Tibial nerve (tissue), 4 donors: ENCODE data around the gene TULP4.

Source experiments
- EP300 ChIP-seq, 2 donors: sonication (generic); formaldehyde crosslinking; IDR thresholded peaks; one replicate each; pipeline ENCODE4 v1.6.1; 2017; ENCODE audit warnings: antibody characterized with exemption in 2 of 2, mild to moderate bottlenecking in 1 of 2
- POLR2A ChIP-seq, 2 donors: fragments of 450-650 bp; IDR thresholded peaks; one replicate each; pipeline ENCODE4 v1.6.1; 2017; ENCODE audit warnings: antibody characterized with exemption in 2 of 2, mild to moderate bottlenecking in 2 of 2, moderate library complexity in 2 of 2
- TF ChIP-seq, protein P1 (sequence below), 5 experiments: fragments of 200-600 bp in 3 of 5; fragments of 450-650 bp in 2 of 5; sonication (generic) in 3 of 5; IDR thresholded peaks; one replicate each; pipeline ENCODE4 v1.5.1; 2016 to 2019; ENCODE audit warnings: antibody characterized with exemption in 5 of 5, mild to moderate bottlenecking in 3 of 5, moderate library complexity in 2 of 5

DNA sequence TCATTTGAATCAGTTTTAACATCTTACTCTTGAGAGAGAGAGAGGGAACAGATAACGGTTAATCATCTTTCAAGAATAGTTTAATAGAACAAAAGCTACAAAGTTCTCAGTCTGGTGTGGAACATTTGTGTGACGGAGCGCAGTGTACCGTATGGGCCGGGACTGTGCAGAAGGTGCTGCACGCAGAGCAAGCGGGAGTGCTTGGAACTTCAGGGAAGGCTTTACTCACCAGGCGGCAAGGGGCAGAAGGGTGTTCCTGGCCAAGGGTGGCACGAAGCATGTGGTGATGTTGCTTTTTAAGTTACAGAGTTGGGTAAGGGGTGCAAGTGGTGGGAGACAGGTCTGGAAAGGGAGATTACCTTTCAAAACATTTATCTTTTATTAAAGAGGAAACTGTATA is 95.7 kb downstream of the TULP4 start:
- TF ChIP-seq, protein P1, sequence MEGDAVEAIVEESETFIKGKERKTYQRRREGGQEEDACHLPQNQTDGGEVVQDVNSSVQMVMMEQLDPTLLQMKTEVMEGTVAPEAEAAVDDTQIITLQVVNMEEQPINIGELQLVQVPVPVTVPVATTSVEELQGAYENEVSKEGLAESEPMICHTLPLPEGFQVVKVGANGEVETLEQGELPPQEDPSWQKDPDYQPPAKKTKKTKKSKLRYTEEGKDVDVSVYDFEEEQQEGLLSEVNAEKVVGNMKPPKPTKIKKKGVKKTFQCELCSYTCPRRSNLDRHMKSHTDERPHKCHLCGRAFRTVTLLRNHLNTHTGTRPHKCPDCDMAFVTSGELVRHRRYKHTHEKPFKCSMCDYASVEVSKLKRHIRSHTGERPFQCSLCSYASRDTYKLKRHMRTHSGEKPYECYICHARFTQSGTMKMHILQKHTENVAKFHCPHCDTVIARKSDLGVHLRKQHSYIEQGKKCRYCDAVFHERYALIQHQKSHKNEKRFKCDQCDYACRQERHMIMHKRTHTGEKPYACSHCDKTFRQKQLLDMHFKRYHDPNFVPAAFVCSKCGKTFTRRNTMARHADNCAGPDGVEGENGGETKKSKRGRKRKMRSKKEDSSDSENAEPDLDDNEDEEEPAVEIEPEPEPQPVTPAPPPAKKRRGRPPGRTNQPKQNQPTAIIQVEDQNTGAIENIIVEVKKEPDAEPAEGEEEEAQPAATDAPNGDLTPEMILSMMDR (IDR thresholded peaks at IDR 0.05) = no peak
- no peak for TF ChIP-seq EP300 (IDR thresholded peaks at IDR 0.05)
- TF ChIP-seq POLR2A (IDR thresholded peaks at IDR 0.05) = no peak
